ENCODE data around the gene UBASH3B.

DNA sequence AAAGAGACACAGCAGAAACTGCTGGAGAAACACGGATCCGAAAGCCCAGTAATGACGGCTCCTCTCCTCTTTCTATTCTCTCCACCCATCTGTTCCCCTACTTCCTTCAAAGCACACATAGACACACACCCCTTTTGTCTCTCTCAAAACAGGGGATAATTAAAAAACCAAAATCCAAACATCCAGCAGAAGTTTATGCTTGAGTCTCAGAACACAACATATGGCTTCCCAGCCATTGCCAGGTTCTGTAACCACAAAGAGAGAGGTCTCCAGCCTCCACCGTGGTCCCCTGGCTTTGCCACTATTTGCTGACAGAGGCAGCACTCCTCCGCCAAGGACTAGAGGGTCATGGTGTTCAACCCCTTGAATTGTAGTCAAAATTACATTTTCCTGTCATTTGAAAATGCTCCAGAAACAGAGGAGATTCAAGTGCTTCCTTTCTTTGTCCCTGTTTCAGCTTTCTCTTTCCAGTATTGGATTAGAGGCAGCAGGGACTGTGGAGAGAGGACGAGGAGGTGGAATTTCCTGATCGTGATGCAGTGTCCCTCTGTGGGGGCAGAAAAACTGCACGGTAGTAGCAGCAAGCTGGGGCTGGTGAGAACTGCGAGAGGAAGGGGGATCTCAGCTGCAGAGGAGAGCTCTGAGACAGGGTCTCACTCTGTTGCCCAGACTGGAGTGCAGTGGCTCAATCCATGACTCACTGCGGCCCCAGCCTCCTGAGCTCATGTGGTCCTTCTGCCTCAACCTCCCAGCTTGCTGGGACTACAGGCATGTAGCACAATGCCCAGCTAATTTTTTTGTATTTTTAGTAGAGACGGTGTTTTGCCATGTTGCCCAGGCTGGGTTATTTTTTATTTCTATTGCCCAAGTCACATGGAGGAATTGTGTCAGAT lies 60.3 kb downstream of the UBASH3B start:
- TF ChIP-seq, protein P1, sequence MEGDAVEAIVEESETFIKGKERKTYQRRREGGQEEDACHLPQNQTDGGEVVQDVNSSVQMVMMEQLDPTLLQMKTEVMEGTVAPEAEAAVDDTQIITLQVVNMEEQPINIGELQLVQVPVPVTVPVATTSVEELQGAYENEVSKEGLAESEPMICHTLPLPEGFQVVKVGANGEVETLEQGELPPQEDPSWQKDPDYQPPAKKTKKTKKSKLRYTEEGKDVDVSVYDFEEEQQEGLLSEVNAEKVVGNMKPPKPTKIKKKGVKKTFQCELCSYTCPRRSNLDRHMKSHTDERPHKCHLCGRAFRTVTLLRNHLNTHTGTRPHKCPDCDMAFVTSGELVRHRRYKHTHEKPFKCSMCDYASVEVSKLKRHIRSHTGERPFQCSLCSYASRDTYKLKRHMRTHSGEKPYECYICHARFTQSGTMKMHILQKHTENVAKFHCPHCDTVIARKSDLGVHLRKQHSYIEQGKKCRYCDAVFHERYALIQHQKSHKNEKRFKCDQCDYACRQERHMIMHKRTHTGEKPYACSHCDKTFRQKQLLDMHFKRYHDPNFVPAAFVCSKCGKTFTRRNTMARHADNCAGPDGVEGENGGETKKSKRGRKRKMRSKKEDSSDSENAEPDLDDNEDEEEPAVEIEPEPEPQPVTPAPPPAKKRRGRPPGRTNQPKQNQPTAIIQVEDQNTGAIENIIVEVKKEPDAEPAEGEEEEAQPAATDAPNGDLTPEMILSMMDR (conservative IDR thresholded peaks at IDR 0.05; ENCODE audit: low read length) = no peak
- TF ChIP-seq EZH2phosphoT487 (IDR thresholded peaks at IDR 0.05; ENCODE audit: borderline replicate concordance, low read depth, low read length) = no peak

Measured in OCI-LY7 (cell line).